Measurements from ENCODE around the gene EGFL6.

GRCh38 chrX:13667919-13668318 is 98.5 kb downstream of the EGFL6 start:
- no peak for TF ChIP-seq CTCF (IDR thresholded peaks at IDR 0.05)
- no peak for TF ChIP-seq ZFX (IDR thresholded peaks at IDR 0.05; ENCODE audit: borderline replicate concordance)
